ENCODE data around the gene ZNF496.

The ZNF496 gene

GRCh38 chr1:247299723-247300381 is 31.8 kb downstream of the ZNF496 start:
- H3K4me1 ChIP-seq (ENCODE audit: control insufficient read depth, insufficient read depth, low read length), result peaks cover 47% of the 10 kb centered on the region
- H3K36me3 ChIP-seq (ENCODE audit: control insufficient read depth, insufficient read depth, low read length), result peaks cover 64% of the 10 kb centered on the region
- no peaks in the 10 kb centered on the region for H3K27me3 ChIP-seq (ENCODE audit: control insufficient read depth, insufficient read depth, low read length)
- no peak overlapping the region for H3K4me3 ChIP-seq (ENCODE audit: low read depth, low read length)
- no peaks in the 10 kb centered on the region for H3K9me3 ChIP-seq (ENCODE audit: control insufficient read depth, insufficient read depth, low read depth, low read length)
- H3K27ac ChIP-seq (ENCODE audit: low read depth, low read length), result no peak overlapping the region
- H3K9ac ChIP-seq (ENCODE audit: low read length), result no peak overlapping the region

GRCh38 chr1:247298701-247299100 is 33.0 kb downstream of the ZNF496 start:
- Histone ChIP-seq H3K9me3 (ENCODE audit: control insufficient read depth, insufficient read depth, low read depth, low read length) (no peaks in the 10 kb centered on the region), H3K9ac (ENCODE audit: low read length) (no peak overlapping the region), H3K4me1 (ENCODE audit: control insufficient read depth, insufficient read depth, low read length) (peaks cover 58% of the 10 kb centered on the region), H3K27me3 (ENCODE audit: control insufficient read depth, insufficient read depth, low read length) (no peaks in the 10 kb centered on the region), H3K4me3 (ENCODE audit: low read depth, low read length) (peak overlapping the region; percentile 16; the same call in 1 of the 2 replicates), H3K27ac (ENCODE audit: low read depth, low read length) (0 out of 2 replicates have a peak overlapping the region, but pooled peaks have one; percentile 69), H3K36me3 (ENCODE audit: control insufficient read depth, insufficient read depth, low read length) (peaks cover 53% of the 10 kb centered on the region)

- H3K4me3 ChIP-seq (ENCODE audit: low read depth, low read length), result no peak overlapping the region
- no peaks in the 10 kb centered on the region for H3K27me3 ChIP-seq (ENCODE audit: control insufficient read depth, insufficient read depth, low read length)
- peak overlapping the region; percentile 36 for H3K9ac ChIP-seq (ENCODE audit: low read length)
- peaks cover 47% of the 10 kb centered on the region for H3K36me3 ChIP-seq (ENCODE audit: control insufficient read depth, insufficient read depth, low read length)
- H3K9me3 ChIP-seq (ENCODE audit: control insufficient read depth, insufficient read depth, low read depth, low read length), result no peaks in the 10 kb centered on the region
- H3K27ac ChIP-seq (ENCODE audit: low read depth, low read length), result peak overlapping the region; percentile 69
- H3K4me1 ChIP-seq (ENCODE audit: control insufficient read depth, insufficient read depth, low read length), result peaks cover 62% of the 10 kb centered on the region
Measured at GRCh38 chr1:247298124-247298481, 33.6 kb downstream of the ZNF496 start.

- H3K4me3 ChIP-seq (ENCODE audit: low read depth, low read length), result no peak overlapping the region
- H3K9ac ChIP-seq (ENCODE audit: low read length), result peak overlapping the region; percentile 36
- peaks cover 69% of the 10 kb centered on the region for H3K4me1 ChIP-seq (ENCODE audit: control insufficient read depth, insufficient read depth, low read length)
- no peaks in the 10 kb centered on the region for H3K27me3 ChIP-seq (ENCODE audit: control insufficient read depth, insufficient read depth, low read length)
- H3K36me3 ChIP-seq (ENCODE audit: control insufficient read depth, insufficient read depth, low read length), result peaks cover 41% of the 10 kb centered on the region
- H3K27ac ChIP-seq (ENCODE audit: low read depth, low read length), result peak overlapping the region; percentile 69
- H3K9me3 ChIP-seq (ENCODE audit: control insufficient read depth, insufficient read depth, low read depth, low read length), result no peaks in the 10 kb centered on the region
Measured at GRCh38 chr1:247297263-247298123, 34.2 kb downstream of the ZNF496 start.

- Histone ChIP-seq H3K4me3 (ENCODE audit: low read depth, low read length) (no peak overlapping the region), H3K36me3 (ENCODE audit: control insufficient read depth, insufficient read depth, low read length) (peaks cover 33% of the 10 kb centered on the region), H3K27ac (ENCODE audit: low read depth, low read length) (peak overlapping the region; percentile 1; the same call in 1 of the 2 replicates), H3K4me1 (ENCODE audit: control insufficient read depth, insufficient read depth, low read length) (peaks cover 77% of the 10 kb centered on the region), H3K9ac (ENCODE audit: low read length) (no peak overlapping the region), H3K27me3 (ENCODE audit: control insufficient read depth, insufficient read depth, low read length) (no peaks in the 10 kb centered on the region), H3K9me3 (ENCODE audit: control insufficient read depth, insufficient read depth, low read depth, low read length) (no peaks in the 10 kb centered on the region)
Measured at GRCh38 chr1:247296599-247297180, 35.0 kb downstream of the ZNF496 start.

GRCh38 chr1:247295746-247296145 is 35.9 kb downstream of the ZNF496 start:
- Histone ChIP-seq H3K27ac (ENCODE audit: low read depth, low read length) (peak overlapping the region; percentile 15; the same call in 1 of the 2 replicates), H3K27me3 (ENCODE audit: control insufficient read depth, insufficient read depth, low read length) (no peaks in the 10 kb centered on the region), H3K4me1 (ENCODE audit: control insufficient read depth, insufficient read depth, low read length) (peaks cover 81% of the 10 kb centered on the region), H3K36me3 (ENCODE audit: control insufficient read depth, insufficient read depth, low read length) (peaks cover 24% of the 10 kb centered on the region), H3K4me3 (ENCODE audit: low read depth, low read length) (peak overlapping the region; percentile 17; the same call in 1 of the 2 replicates), H3K9ac (ENCODE audit: low read length) (peak overlapping the region; percentile 63), H3K9me3 (ENCODE audit: control insufficient read depth, insufficient read depth, low read depth, low read length) (no peaks in the 10 kb centered on the region)

GRCh38 chr1:247295274-247295684 is 36.4 kb downstream of the ZNF496 start:
- peaks cover 19% of the 10 kb centered on the region for H3K36me3 ChIP-seq (ENCODE audit: control insufficient read depth, insufficient read depth, low read length)
- H3K4me1 ChIP-seq (ENCODE audit: control insufficient read depth, insufficient read depth, low read length), result peaks cover 81% of the 10 kb centered on the region
- peak overlapping the region; percentile 63 for H3K9ac ChIP-seq (ENCODE audit: low read length)
- peak overlapping the region; percentile 17; the same call in 1 of the 2 replicates for H3K4me3 ChIP-seq (ENCODE audit: low read depth, low read length)
- no peaks in the 10 kb centered on the region for H3K27me3 ChIP-seq (ENCODE audit: control insufficient read depth, insufficient read depth, low read length)
- peak overlapping the region; percentile 69; the same call in 1 of the 2 replicates for H3K27ac ChIP-seq (ENCODE audit: low read depth, low read length)
- H3K9me3 ChIP-seq (ENCODE audit: control insufficient read depth, insufficient read depth, low read depth, low read length), result no peaks in the 10 kb centered on the region

- Histone ChIP-seq H3K27me3 (ENCODE audit: control insufficient read depth, insufficient read depth, low read length) (no peaks in the 10 kb centered on the region), H3K27ac (ENCODE audit: low read depth, low read length) (peak overlapping the region; percentile 69; the same call in 1 of the 2 replicates), H3K36me3 (ENCODE audit: control insufficient read depth, insufficient read depth, low read length) (peaks cover 9% of the 10 kb centered on the region), H3K4me1 (ENCODE audit: control insufficient read depth, insufficient read depth, low read length) (peaks cover 79% of the 10 kb centered on the region), H3K4me3 (ENCODE audit: low read depth, low read length) (peak overlapping the region; percentile 12; the same call in 1 of the 2 replicates), H3K9me3 (ENCODE audit: control insufficient read depth, insufficient read depth, low read depth, low read length) (no peaks in the 10 kb centered on the region), H3K9ac (ENCODE audit: low read length) (peak overlapping the region; percentile 51)
Measured at GRCh38 chr1:247294282-247294681, 37.4 kb downstream of the ZNF496 start.

GRCh38 chr1:247293047-247293446 is 38.6 kb downstream of the ZNF496 start:
- Histone ChIP-seq H3K36me3 (ENCODE audit: control insufficient read depth, insufficient read depth, low read length) (no peaks in the 10 kb centered on the region; the same call in 1 of the 2 replicates), H3K9ac (ENCODE audit: low read length) (peak overlapping the region; percentile 7), H3K4me3 (ENCODE audit: low read depth, low read length) (no peak overlapping the region), H3K27me3 (ENCODE audit: control insufficient read depth, insufficient read depth, low read length) (no peaks in the 10 kb centered on the region), H3K4me1 (ENCODE audit: control insufficient read depth, insufficient read depth, low read length) (peaks cover 73% of the 10 kb centered on the region), H3K9me3 (ENCODE audit: control insufficient read depth, insufficient read depth, low read depth, low read length) (no peaks in the 10 kb centered on the region), H3K27ac (ENCODE audit: low read depth, low read length) (no peak overlapping the region)

GRCh38 chr1:247291833-247292561 is 39.7 kb downstream of the ZNF496 start:
- no peak overlapping the region for H3K4me3 ChIP-seq (ENCODE audit: low read depth, low read length)
- no peaks in the 10 kb centered on the region for H3K9me3 ChIP-seq (ENCODE audit: control insufficient read depth, insufficient read depth, low read depth, low read length)
- H3K9ac ChIP-seq (ENCODE audit: low read length), result peak overlapping the region; percentile 18
- H3K27ac ChIP-seq (ENCODE audit: low read depth, low read length), result no peak overlapping the region; the same call in 1 of the 2 replicates
- H3K36me3 ChIP-seq (ENCODE audit: control insufficient read depth, insufficient read depth, low read length), result no peaks in the 10 kb centered on the region
- H3K4me1 ChIP-seq (ENCODE audit: control insufficient read depth, insufficient read depth, low read length), result peaks cover 62% of the 10 kb centered on the region
- H3K27me3 ChIP-seq (ENCODE audit: control insufficient read depth, insufficient read depth, low read length), result no peaks in the 10 kb centered on the region
